ENCODE measurements around the gene CDH4. TPM values are rescaled to one million over a fixed set of nuclear protein-coding genes. Genes with fewer than 3 reads are reported as not detected.
A peak's percentile ranks its signal among the peaks of the same experiment; 100 is the strongest.

The CDH4 gene
- total RNA-seq, 1 donor from 2014 or later: 3.2 TPM

GRCh38 chr20:61219021-61219431, 33.0 kb upstream of the CDH4 start:
- H4K20me1 ChIP-seq (ENCODE audit: insufficient read depth, low read length): no peaks in the 10 kb centered on the region
- H2AFZ ChIP-seq (ENCODE audit: low read depth, low read length): no peak overlapping the region
- H3K9me3 ChIP-seq (ENCODE audit: insufficient read depth, low read depth, low read length): no peaks in the 10 kb centered on the region
- Mint-ChIP-seq H3K4me1 (ENCODE audit: low read depth, unreplicated experiment) (peaks cover 3% of the 10 kb centered on the region), H3K4me3 (ENCODE audit: unreplicated experiment) (no peak overlapping the region), H3K36me3 (ENCODE audit: low read depth, unreplicated experiment) (no peaks in the 10 kb centered on the region), H3K27me3 (ENCODE audit: low read depth, unreplicated experiment) (peaks cover 57% of the 10 kb centered on the region), H3K27ac (ENCODE audit: unreplicated experiment) (peak overlapping the region; percentile 21), H3K9me3 (ENCODE audit: unreplicated experiment) (no peaks in the 10 kb centered on the region)
- H3K27ac ChIP-seq (ENCODE audit: low read depth, low read length): no peak overlapping the region
- DNase-seq (ENCODE audit: low read depth): peak; percentile 58
- H3K4me2 ChIP-seq (ENCODE audit: low read length): peak overlapping the region; percentile 17
- peaks cover 25% of the 10 kb centered on the region for H3K27me3 ChIP-seq (ENCODE audit: insufficient read depth, low read length)
- FAIRE-seq: no peak
- H3K36me3 ChIP-seq (ENCODE audit: insufficient read depth, low read length): no peaks in the 10 kb centered on the region
- H3K4me3 ChIP-seq (ENCODE audit: insufficient read depth, low read depth, low read length): no peak overlapping the region
- no peak overlapping the region for H3K9ac ChIP-seq (ENCODE audit: low read length)
- no peaks in the 10 kb centered on the region for H3K79me2 ChIP-seq (ENCODE audit: insufficient read depth, low read length)
- no peak for TF ChIP-seq CTCF (IDR thresholded peaks at IDR 0.05; ENCODE audit: insufficient read depth, low read depth, low read length)
- TF ChIP-seq EZH2 (IDR thresholded peaks at IDR 0.05; ENCODE audit: insufficient read depth, low read length): no peak
- peaks cover 9% of the 10 kb centered on the region for H3K4me1 ChIP-seq (ENCODE audit: insufficient read depth, low read length)

- Histone ChIP-seq H3K9me3 (ENCODE audit: insufficient read depth, low read depth, low read length) (no peaks in the 10 kb centered on the region), H3K27me3 (ENCODE audit: insufficient read depth, low read length) (peaks cover 24% of the 10 kb centered on the region), H4K20me1 (ENCODE audit: insufficient read depth, low read length) (no peaks in the 10 kb centered on the region), H3K4me2 (ENCODE audit: low read length) (no peak overlapping the region), H3K9ac (ENCODE audit: low read length) (no peak overlapping the region), H3K79me2 (ENCODE audit: insufficient read depth, low read length) (no peaks in the 10 kb centered on the region), H3K27ac (ENCODE audit: low read depth, low read length) (no peak overlapping the region), H3K36me3 (ENCODE audit: insufficient read depth, low read length) (no peaks in the 10 kb centered on the region), H2AFZ (ENCODE audit: low read depth, low read length) (no peak overlapping the region), H3K4me3 (ENCODE audit: insufficient read depth, low read depth, low read length) (no peak overlapping the region), H3K4me1 (ENCODE audit: insufficient read depth, low read length) (peaks cover 9% of the 10 kb centered on the region)
- H3K36me3 Mint-ChIP-seq (ENCODE audit: low read depth, unreplicated experiment): no peaks in the 10 kb centered on the region
- peaks cover 3% of the 10 kb centered on the region for H3K4me1 Mint-ChIP-seq (ENCODE audit: low read depth, unreplicated experiment)
- no peak for TF ChIP-seq EZH2 (IDR thresholded peaks at IDR 0.05; ENCODE audit: insufficient read depth, low read length)
- TF ChIP-seq CTCF (IDR thresholded peaks at IDR 0.05; ENCODE audit: insufficient read depth, low read depth, low read length): no peak
- H3K27ac Mint-ChIP-seq (ENCODE audit: unreplicated experiment): no peak overlapping the region
- FAIRE-seq: no peak
- H3K27me3 Mint-ChIP-seq (ENCODE audit: low read depth, unreplicated experiment): peaks cover 59% of the 10 kb centered on the region
- no peak for DNase-seq (ENCODE audit: low read depth)
- H3K9me3 Mint-ChIP-seq (ENCODE audit: unreplicated experiment): no peaks in the 10 kb centered on the region
- no peak overlapping the region for H3K4me3 Mint-ChIP-seq (ENCODE audit: unreplicated experiment)
Observed at GRCh38 chr20:61220131-61220530, 31.9 kb upstream of the CDH4 start.

- no peak overlapping the region for H3K4me3 Mint-ChIP-seq (ENCODE audit: unreplicated experiment)
- Histone ChIP-seq H3K27me3 (ENCODE audit: insufficient read depth, low read length) (peaks cover 20% of the 10 kb centered on the region), H4K20me1 (ENCODE audit: insufficient read depth, low read length) (no peaks in the 10 kb centered on the region), H2AFZ (ENCODE audit: low read depth, low read length) (no peak overlapping the region), H3K36me3 (ENCODE audit: insufficient read depth, low read length) (no peaks in the 10 kb centered on the region), H3K4me2 (ENCODE audit: low read length) (no peak overlapping the region), H3K9me3 (ENCODE audit: insufficient read depth, low read depth, low read length) (no peaks in the 10 kb centered on the region), H3K79me2 (ENCODE audit: insufficient read depth, low read length) (no peaks in the 10 kb centered on the region), H3K4me1 (ENCODE audit: insufficient read depth, low read length) (peaks cover 9% of the 10 kb centered on the region), H3K4me3 (ENCODE audit: insufficient read depth, low read depth, low read length) (no peak overlapping the region), H3K27ac (ENCODE audit: low read depth, low read length) (no peak overlapping the region), H3K9ac (ENCODE audit: low read length) (no peak overlapping the region)
- no peaks in the 10 kb centered on the region for H3K9me3 Mint-ChIP-seq (ENCODE audit: unreplicated experiment)
- peaks cover 3% of the 10 kb centered on the region for H3K4me1 Mint-ChIP-seq (ENCODE audit: low read depth, unreplicated experiment)
- H3K27me3 Mint-ChIP-seq (ENCODE audit: low read depth, unreplicated experiment): peaks cover 56% of the 10 kb centered on the region
- H3K36me3 Mint-ChIP-seq (ENCODE audit: low read depth, unreplicated experiment): no peaks in the 10 kb centered on the region
- DNase-seq (ENCODE audit: low read depth) (no peak), FAIRE-seq (no peak)
- no peak overlapping the region for H3K27ac Mint-ChIP-seq (ENCODE audit: unreplicated experiment)
- TF ChIP-seq CTCF (IDR thresholded peaks at IDR 0.05; ENCODE audit: insufficient read depth, low read depth, low read length) (no peak), EZH2 (IDR thresholded peaks at IDR 0.05; ENCODE audit: insufficient read depth, low read length) (no peak)
Observed at GRCh38 chr20:61220626-61221325, 31.3 kb upstream of the CDH4 start.

Data from astrocyte (in vitro differentiated cells and primary cell).